ELF-1 (cell line): ENCODE measurements around the gene DAB1.
"Not testable (repeated sequence)": the region's sequence is repeated elsewhere in the genome, so short reads cannot be mapped to it uniquely, and the experiment has no call there.

Source experiments
- DNase-seq: peaks from one replicate; pipeline ENCODE4 v3.0.0-alpha.2; 2016; ENCODE audit warnings: low read depth, low spot score

The DAB1 gene

DNA sequence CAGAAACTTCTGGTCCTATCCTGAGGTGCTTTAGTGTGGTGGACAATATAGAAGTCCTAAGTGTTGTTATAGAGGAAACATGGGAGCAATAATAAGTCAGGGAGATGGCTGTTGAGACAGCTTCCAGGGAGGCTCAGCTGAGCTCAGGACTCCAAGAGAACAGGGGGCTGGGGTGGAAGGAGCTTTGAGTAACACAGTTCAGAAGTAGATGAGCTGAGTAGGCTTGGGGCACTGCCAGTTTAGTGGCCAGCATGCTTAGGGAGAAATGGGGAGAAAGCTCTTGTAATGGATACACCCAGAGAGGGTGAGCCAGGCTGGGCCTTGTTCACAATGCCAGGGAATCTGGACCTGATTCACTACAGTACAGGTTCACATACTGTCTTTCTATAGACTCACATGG lies 201.6 kb downstream of the DAB1 start:
- DNase-seq = no peak

DNA sequence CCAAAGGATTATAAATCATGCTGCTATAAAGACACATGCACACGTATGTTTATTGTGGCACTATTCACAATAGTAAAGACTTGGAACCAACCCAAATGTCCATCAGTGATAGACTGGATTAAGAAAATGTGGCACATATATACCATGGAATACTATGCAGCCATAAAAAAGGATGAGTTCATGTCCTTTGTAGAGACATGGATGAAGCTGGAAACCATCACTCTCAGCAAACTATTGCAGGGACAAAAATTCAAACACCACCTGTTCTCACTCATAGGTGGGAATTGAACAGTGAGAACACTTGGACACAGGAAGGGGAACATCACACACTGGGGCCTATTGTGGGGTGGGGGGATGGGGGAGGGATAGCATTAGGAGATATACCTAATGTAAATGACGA lies 203.0 kb downstream of the DAB1 start:
- DNase-seq = not testable (repeated sequence)

- DNase-seq = peak; percentile 39
Observed at GRCh38 chr1:57218487-57219079, 205.3 kb downstream of the DAB1 start.

DNA sequence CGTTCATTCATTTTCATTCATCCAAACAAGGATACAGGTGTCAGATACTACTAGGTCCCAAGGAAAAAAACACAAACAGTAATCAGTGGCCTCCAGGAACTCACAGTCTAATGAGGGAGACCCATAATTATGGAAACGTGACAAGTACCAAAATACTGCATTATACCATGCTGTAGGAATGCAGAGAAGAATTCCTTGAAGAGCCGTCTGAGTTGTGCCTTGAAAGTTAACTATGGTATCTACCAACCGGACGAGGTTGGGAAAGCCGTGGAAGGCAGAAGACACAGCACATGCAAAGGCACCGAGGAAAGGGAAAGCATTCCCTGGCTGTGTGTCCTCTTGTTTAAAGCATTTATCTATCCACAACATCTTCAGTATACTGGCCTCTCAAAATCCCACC lies 206.0 kb downstream of the DAB1 start:
- no peak for DNase-seq

- no peak for DNase-seq
Observed at GRCh38 chr1:57214951-57215575, 208.8 kb downstream of the DAB1 start.

DNA sequence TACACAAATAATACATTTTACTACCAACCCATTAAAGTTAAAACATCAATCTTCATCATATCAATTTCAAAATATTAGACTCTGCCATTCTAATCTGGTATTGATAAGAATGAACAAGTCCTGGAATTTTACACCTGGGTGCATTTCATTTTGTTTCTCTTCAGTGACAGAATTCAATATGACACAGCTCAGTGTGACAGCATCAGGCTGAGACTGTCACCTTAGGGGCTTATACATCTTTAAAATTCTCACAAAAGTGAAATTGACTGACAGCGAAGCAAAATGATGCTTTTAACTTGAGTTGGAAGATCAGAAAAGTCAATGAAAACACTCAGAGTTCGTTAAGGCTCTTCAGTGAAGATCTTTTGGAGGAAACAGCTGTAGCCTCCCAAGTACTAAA lies 213.0 kb downstream of the DAB1 start:
- no peak for DNase-seq

- no peak for DNase-seq
Observed at GRCh38 chr1:57209495-57209894, 214.4 kb downstream of the DAB1 start.

DNA sequence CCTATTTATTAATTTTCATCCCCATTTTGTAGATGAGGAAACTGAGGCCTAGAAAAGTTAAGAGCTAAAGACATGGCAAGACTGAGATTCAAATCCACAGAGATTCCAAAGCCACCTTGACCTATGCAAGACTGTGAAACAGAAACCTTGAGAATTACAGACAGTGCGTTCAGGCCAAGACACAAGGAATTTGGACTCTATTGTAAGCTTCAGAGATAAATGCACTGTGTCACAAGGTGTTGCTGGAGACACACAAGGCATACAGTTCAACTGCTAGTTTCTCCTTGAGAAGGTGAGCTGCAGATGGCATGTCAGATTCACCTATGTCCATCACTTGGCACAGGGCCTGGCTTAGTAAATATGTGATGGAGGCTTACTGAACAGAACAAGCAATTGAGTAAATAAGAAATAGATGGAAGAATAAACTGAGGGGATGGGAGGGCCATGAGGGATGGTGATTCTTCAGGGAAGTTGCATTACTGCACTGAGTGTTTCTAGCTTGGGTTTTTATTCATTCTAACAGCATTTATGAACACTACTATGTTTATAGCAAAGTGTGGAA lies 215.0 kb downstream of the DAB1 start:
- DNase-seq = no peak

GRCh38 chr1:57206038-57206437 lies 217.8 kb downstream of the DAB1 start:
- DNase-seq = peak; percentile 68

GRCh38 chr1:57204942-57205787 lies 218.7 kb downstream of the DAB1 start:
- peak; percentile 33 for DNase-seq

DNA sequence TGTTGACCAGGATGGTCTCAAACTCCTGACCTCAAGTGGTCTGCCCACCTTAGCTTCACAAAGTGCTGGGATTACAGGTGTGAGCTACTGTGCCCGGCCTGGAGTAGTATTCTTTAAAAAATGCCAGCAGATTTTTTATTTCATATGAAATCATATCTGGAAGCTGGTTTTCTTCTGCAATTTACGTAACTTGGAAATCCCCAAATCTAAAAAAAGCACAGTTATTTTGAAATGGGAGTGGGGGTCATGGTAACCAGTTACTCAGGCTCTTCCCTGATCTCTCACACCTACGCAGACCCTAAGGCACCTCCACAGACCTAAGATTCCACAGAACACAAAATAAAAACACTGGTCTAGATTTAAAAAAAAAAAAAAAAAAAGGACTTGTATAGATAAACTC lies 219.8 kb downstream of the DAB1 start:
- no peak for DNase-seq

DNA sequence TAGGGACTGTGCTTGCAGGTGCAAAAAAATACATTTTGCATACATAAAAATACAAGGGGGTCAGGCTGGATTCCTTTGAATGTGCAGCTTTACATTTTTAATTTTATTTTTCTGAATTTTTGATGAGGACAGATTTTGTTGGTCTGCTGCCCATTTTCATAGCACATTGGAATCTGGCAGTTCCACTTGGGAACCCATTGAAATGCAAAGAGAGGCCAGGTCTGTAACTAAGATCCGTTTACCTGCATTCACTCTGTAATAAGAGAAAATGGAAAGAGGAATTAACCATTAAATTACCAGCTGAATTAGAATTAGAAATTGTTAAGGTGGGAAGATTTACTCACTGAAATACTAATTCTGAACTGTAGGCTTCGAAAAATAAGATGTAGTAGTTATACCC lies 221.6 kb downstream of the DAB1 start:
- DNase-seq = no peak

- no peak for DNase-seq
Observed at GRCh38 chr1:57198912-57199311, 224.9 kb downstream of the DAB1 start.

GRCh38 chr1:57195436-57195941 lies 228.4 kb downstream of the DAB1 start:
- no peak for DNase-seq

- no peak for DNase-seq
Observed at GRCh38 chr1:57192222-57192621, 231.6 kb downstream of the DAB1 start.

GRCh38 chr1:57190898-57191297 lies 233.0 kb downstream of the DAB1 start:
- no peak for DNase-seq

GRCh38 chr1:57188168-57188567 lies 235.7 kb downstream of the DAB1 start:
- DNase-seq = no peak

GRCh38 chr1:57186455-57186854 lies 237.4 kb downstream of the DAB1 start:
- DNase-seq = no peak

DNA sequence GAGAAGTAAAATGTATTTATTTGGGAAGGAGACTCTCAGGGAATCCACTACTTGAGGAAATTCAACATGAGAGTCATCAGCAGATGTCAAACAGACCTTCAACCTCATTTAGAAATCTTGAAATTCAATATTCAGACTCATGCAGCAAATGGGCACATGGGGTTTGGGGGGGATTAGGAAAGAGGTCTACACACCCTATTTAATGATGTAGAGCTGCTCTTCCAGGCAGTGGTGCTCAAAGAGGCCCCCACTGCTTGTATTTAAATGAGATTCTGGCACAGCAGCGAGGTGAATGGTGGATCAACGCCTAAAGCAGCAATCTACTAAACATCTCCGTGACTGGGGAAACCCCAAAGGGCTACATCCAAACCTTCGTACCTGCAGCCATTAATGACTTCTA lies 244.9 kb downstream of the DAB1 start:
- no peak for DNase-seq

DNA sequence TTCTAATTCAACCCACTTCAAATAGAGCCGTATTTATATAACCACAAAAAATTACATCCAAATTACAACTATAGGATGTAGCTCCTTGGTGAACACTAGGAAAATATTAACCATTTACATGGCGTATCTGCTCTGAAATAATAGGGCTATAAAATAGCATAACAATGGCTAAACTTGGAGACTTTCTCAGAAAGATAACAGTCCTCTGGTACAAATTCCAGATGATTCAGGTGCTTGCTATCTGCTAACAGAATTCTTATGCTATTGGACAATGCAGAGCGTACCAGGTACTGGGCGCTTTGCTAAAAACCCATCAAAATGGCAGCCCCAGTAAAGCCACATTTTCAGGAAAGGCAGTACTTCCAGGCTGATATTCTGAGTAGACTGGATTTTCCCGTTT lies 248.4 kb downstream of the DAB1 start:
- DNase-seq = no peak

DNA sequence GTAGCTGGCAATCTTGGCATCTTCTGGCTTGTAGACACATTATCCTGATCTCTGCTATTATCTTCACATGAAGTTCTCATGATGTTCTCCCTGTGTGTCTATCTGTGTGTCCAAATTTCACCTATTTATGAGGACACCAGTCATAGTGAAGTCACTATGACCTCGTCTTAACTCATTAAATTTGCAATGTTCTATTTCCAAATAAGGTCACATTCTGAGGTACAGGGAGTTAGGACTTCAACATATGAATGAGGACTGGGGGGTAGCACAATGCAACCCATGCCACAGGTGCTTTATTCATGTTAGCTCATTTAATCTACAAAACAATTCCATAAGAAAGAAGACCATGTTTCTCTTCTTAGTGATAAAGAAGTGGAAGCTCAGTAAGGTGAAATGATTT lies 251.8 kb downstream of the DAB1 start:
- DNase-seq = no peak

DNA sequence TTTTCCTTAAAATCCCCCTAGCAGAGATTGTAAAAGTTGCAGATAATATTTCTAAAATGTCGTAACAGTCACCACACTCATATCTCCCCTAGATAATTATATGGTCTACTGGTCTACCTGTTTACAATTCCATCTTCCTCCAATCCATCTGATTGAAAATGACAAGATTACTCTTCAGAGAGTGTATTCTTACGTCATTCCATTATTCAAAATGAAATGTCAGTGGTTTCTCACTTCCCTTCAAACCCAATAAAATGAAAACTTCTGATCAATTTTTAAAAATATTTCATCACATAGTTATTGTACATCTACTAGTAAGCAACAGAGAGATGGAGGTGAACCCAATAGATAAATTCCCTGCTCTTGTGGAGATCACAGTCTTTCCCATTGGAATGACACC lies 255.9 kb downstream of the DAB1 start:
- DNase-seq = no peak
